ENCODE data around the gene IRF2BP2.
"Not testable (repeated sequence)": the region's sequence is repeated elsewhere in the genome, so short reads cannot be mapped to it uniquely, and the experiment has no call there.

IRF2BP2 gene

GRCh38 chr1:234642428-234642827 is 32.5 kb upstream of the IRF2BP2 start:
- H3K18ac ChIP-seq (ENCODE audit: low read length) = no peak overlapping the region
- no peak overlapping the region for H3K4me3 ChIP-seq (ENCODE audit: low read length in 2 of 2)
- no peak overlapping the region for H2AK5ac ChIP-seq (ENCODE audit: low read depth, low read length)
- H3K14ac ChIP-seq (ENCODE audit: low read length) = no peak overlapping the region
- H2BK5ac ChIP-seq (ENCODE audit: low read length) = no peak overlapping the region
- no peak for DNase-seq (ENCODE audit: low spot score)
- no peak overlapping the region for H3K9ac ChIP-seq (ENCODE audit: low read depth, low read length, poor library complexity)
- no peaks in the 10 kb centered on the region for H3K27me3 ChIP-seq (ENCODE audit: control insufficient read depth in 3 of 3, insufficient read depth in 3 of 3, low read depth in 1 of 3, low read length in 3 of 3)
- peaks cover 0 to 2% of the 10 kb centered on the region in 2 donors for H3K9me3 ChIP-seq (replicated peaks in 1 of 2; ENCODE audit: control insufficient read depth in 2 of 2, insufficient read depth in 1 of 2, low read depth in 1 of 2, low read length in 2 of 2)
- H2BK12ac ChIP-seq (ENCODE audit: low read length) = no peak overlapping the region
- H3K36me3 ChIP-seq (replicated peaks in 1 of 2; ENCODE audit: control insufficient read depth in 2 of 2, insufficient read depth in 2 of 2, low read length in 2 of 2) = no peaks in the 10 kb centered on the region
- H2BK120ac ChIP-seq (ENCODE audit: low read depth, low read length) = no peak overlapping the region
- WGBS, 2 donors (ENCODE audit: extremely low coverage in 2 of 2, insufficient read length in 2 of 2, insufficient replicate concordance in 1 of 2) = no CpG with 5 or more reads among the region's 2 CpGs
- no peak overlapping the region for H4K8ac ChIP-seq (ENCODE audit: low read depth, low read length)
- H4K91ac ChIP-seq (ENCODE audit: low read depth, low read length, poor library complexity) = no peak overlapping the region
- H3K4me2 ChIP-seq (ENCODE audit: insufficient read depth, low read length, poor library complexity, severe bottlenecking) = no peak overlapping the region
- H2BK15ac ChIP-seq (ENCODE audit: low read length) = no peak overlapping the region
- no peak overlapping the region for H3K4ac ChIP-seq (ENCODE audit: low read length)
- H2AFZ ChIP-seq (ENCODE audit: low read length) = no peak overlapping the region
- H3K23ac ChIP-seq (ENCODE audit: low read depth, low read length, poor library complexity) = no peak overlapping the region
- H3K4me1 ChIP-seq (ENCODE audit: control insufficient read depth in 2 of 2, insufficient read depth in 1 of 2, low read depth in 1 of 2, low read length in 2 of 2) = no peaks in the 10 kb centered on the region
- H3K27ac ChIP-seq (replicated peaks; ENCODE audit: low read length) = no peak overlapping the region
- no peaks in the 10 kb centered on the region for H3K79me1 ChIP-seq (ENCODE audit: low read depth, low read length)

- Histone ChIP-seq H2BK12ac (ENCODE audit: low read length) (no peak overlapping the region), H3K27ac (replicated peaks; ENCODE audit: low read length) (no peak overlapping the region)
- WGBS, 2 donors (ENCODE audit: extremely low coverage in 2 of 2, insufficient read length in 2 of 2, insufficient replicate concordance in 1 of 2) = 100% methylated on average over 2 of the region's 4 CpGs; no CpG with 5 or more reads in 1 of the 2 donors
Observed at GRCh38 chr1:234639961-234640360, 30.0 kb upstream of the IRF2BP2 start.

GRCh38 chr1:234638832-234639799 is 29.1 kb upstream of the IRF2BP2 start:
- Histone ChIP-seq H3K9me3 (replicated peaks in 1 of 2; ENCODE audit: control insufficient read depth in 2 of 2, insufficient read depth in 1 of 2, low read depth in 1 of 2, low read length in 2 of 2) (no peaks in the 10 kb centered on the region), H3K14ac (ENCODE audit: low read length) (no peak overlapping the region), H3K9ac (ENCODE audit: low read depth, low read length, poor library complexity) (no peak overlapping the region), H4K91ac (ENCODE audit: low read depth, low read length, poor library complexity) (no peak overlapping the region), H2BK12ac (ENCODE audit: low read length) (no peak overlapping the region), H3K18ac (ENCODE audit: low read length) (no peak overlapping the region), H3K4me1 (ENCODE audit: control insufficient read depth in 2 of 2, insufficient read depth in 1 of 2, low read depth in 1 of 2, low read length in 2 of 2) (no peaks in the 10 kb centered on the region), H4K8ac (ENCODE audit: low read depth, low read length) (no peak overlapping the region), H2BK15ac (ENCODE audit: low read length) (no peak overlapping the region), H3K4me2 (ENCODE audit: insufficient read depth, low read length, poor library complexity, severe bottlenecking) (no peak overlapping the region), H2AFZ (ENCODE audit: low read length) (no peak overlapping the region), H3K36me3 (replicated peaks in 1 of 2; ENCODE audit: control insufficient read depth in 2 of 2, insufficient read depth in 2 of 2, low read length in 2 of 2) (no peaks in the 10 kb centered on the region), H3K23ac (ENCODE audit: low read depth, low read length, poor library complexity) (no peak overlapping the region), H3K27ac (replicated peaks; ENCODE audit: low read length) (no peak overlapping the region), H3K4me3 (ENCODE audit: low read length in 2 of 2) (no peak overlapping the region), H2BK5ac (ENCODE audit: low read length) (no peak overlapping the region), H3K27me3 (ENCODE audit: control insufficient read depth in 3 of 3, insufficient read depth in 3 of 3, low read depth in 1 of 3, low read length in 3 of 3) (no peaks in the 10 kb centered on the region), H3K79me1 (ENCODE audit: low read depth, low read length) (no peaks in the 10 kb centered on the region), H3K4ac (ENCODE audit: low read length) (no peak overlapping the region), H2AK5ac (ENCODE audit: low read depth, low read length) (no peak overlapping the region), H2BK120ac (ENCODE audit: low read depth, low read length) (no peak overlapping the region)
- no CpG with 5 or more reads among the region's 4 CpGs for WGBS, 2 donors (ENCODE audit: extremely low coverage in 2 of 2, insufficient read length in 2 of 2, insufficient replicate concordance in 1 of 2)
- DNase-seq (ENCODE audit: low spot score) = no peak

More at GRCh38 chr1:234639961-234640360, 30.0 kb upstream of the IRF2BP2 start:
- no peak overlapping the region for H3K9ac ChIP-seq (ENCODE audit: low read depth, low read length, poor library complexity)
- H3K14ac ChIP-seq (ENCODE audit: low read length) = no peak overlapping the region
- no peaks in the 10 kb centered on the region for H3K79me1 ChIP-seq (ENCODE audit: low read depth, low read length)
- no peak overlapping the region for H2BK5ac ChIP-seq (ENCODE audit: low read length)
- no peak overlapping the region for H2BK15ac ChIP-seq (ENCODE audit: low read length)
- no peak overlapping the region for H2AFZ ChIP-seq (ENCODE audit: low read length)
- H3K4me2 ChIP-seq (ENCODE audit: insufficient read depth, low read length, poor library complexity, severe bottlenecking) = no peak overlapping the region
- H3K4me3 ChIP-seq (ENCODE audit: low read length in 2 of 2) = no peak overlapping the region
- no peak overlapping the region for H2AK5ac ChIP-seq (ENCODE audit: low read depth, low read length)
- no peaks in the 10 kb centered on the region for H3K36me3 ChIP-seq (replicated peaks in 1 of 2; ENCODE audit: control insufficient read depth in 2 of 2, insufficient read depth in 2 of 2, low read length in 2 of 2)
- H2BK120ac ChIP-seq (ENCODE audit: low read depth, low read length) = no peak overlapping the region
- no peaks in the 10 kb centered on the region for H3K27me3 ChIP-seq (ENCODE audit: control insufficient read depth in 3 of 3, insufficient read depth in 3 of 3, low read depth in 1 of 3, low read length in 3 of 3)
- H3K4me1 ChIP-seq (ENCODE audit: control insufficient read depth in 2 of 2, insufficient read depth in 1 of 2, low read depth in 1 of 2, low read length in 2 of 2) = no peaks in the 10 kb centered on the region
- no peak overlapping the region for H3K4ac ChIP-seq (ENCODE audit: low read length)
- H3K23ac ChIP-seq (ENCODE audit: low read depth, low read length, poor library complexity) = no peak overlapping the region
- DNase-seq (ENCODE audit: low spot score) = no peak
- H4K91ac ChIP-seq (ENCODE audit: low read depth, low read length, poor library complexity) = no peak overlapping the region
- no peak overlapping the region for H3K18ac ChIP-seq (ENCODE audit: low read length)
- no peaks in the 10 kb centered on the region for H3K9me3 ChIP-seq (replicated peaks in 1 of 2; ENCODE audit: control insufficient read depth in 2 of 2, insufficient read depth in 1 of 2, low read depth in 1 of 2, low read length in 2 of 2)
- no peak overlapping the region for H4K8ac ChIP-seq (ENCODE audit: low read depth, low read length)

DNA sequence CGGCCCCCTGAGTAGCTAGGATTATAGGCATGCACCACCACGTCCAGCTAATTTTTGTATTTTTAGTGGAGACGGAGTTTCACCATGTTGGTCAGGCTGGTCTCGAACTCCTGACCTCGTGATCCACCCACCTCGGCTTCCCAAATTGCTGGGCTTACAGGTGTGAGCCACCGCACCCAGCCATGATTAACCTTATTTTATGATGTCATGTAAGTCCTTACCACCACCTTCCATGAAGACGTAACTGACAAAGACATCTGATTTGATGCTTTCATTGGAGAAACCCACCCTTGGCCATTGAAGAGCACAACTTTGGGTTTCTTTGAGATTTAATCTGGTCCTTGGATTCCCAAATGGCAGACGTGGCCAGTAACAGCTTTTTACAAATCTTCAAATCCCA is 24.9 kb upstream of the IRF2BP2 start:
- not testable (repeated sequence) for H3K4me3 ChIP-seq (ENCODE audit: low read length in 2 of 2); H3K9ac ChIP-seq (ENCODE audit: low read depth, low read length, poor library complexity); H3K4me1 ChIP-seq (ENCODE audit: control insufficient read depth in 2 of 2, insufficient read depth in 1 of 2, low read depth in 1 of 2, low read length in 2 of 2); H3K79me1 ChIP-seq (ENCODE audit: low read depth, low read length); H4K8ac ChIP-seq (ENCODE audit: low read depth, low read length); H2BK12ac ChIP-seq (ENCODE audit: low read length); H3K23ac ChIP-seq (ENCODE audit: low read depth, low read length, poor library complexity); H3K14ac ChIP-seq (ENCODE audit: low read length); H3K4me2 ChIP-seq (ENCODE audit: insufficient read depth, low read length, poor library complexity, severe bottlenecking); H2BK15ac ChIP-seq (ENCODE audit: low read length); H3K36me3 ChIP-seq (replicated peaks in 1 of 2; ENCODE audit: control insufficient read depth in 2 of 2, insufficient read depth in 2 of 2, low read length in 2 of 2); H3K4ac ChIP-seq (ENCODE audit: low read length); H2AK5ac ChIP-seq (ENCODE audit: low read depth, low read length); H3K9me3 ChIP-seq (replicated peaks in 1 of 2; ENCODE audit: control insufficient read depth in 2 of 2, insufficient read depth in 1 of 2, low read depth in 1 of 2, low read length in 2 of 2); DNase-seq (ENCODE audit: low spot score); H3K18ac ChIP-seq (ENCODE audit: low read length); H2AFZ ChIP-seq (ENCODE audit: low read length); H4K91ac ChIP-seq (ENCODE audit: low read depth, low read length, poor library complexity); H3K27me3 ChIP-seq (ENCODE audit: control insufficient read depth in 3 of 3, insufficient read depth in 3 of 3, low read depth in 1 of 3, low read length in 3 of 3); H2BK5ac ChIP-seq (ENCODE audit: low read length); H2BK120ac ChIP-seq (ENCODE audit: low read depth, low read length); H3K27ac ChIP-seq (replicated peaks; ENCODE audit: low read length)
- no CpG with 5 or more reads among the region's 9 CpGs for WGBS, 2 donors (ENCODE audit: extremely low coverage in 2 of 2, insufficient read length in 2 of 2, insufficient replicate concordance in 1 of 2)

Measured in neuronal stem cell (in vitro differentiated cells).